Ovary (tissue), 9 donors: Measurements from ENCODE around the gene MDP1. TPM values are rescaled to one million over a fixed set of nuclear protein-coding genes. Genes with fewer than 3 reads are reported as not detected.
A peak's percentile ranks its signal among the peaks of the same experiment; 100 is the strongest.

Source experiments
- DNase-seq, 5 donors: peaks; one replicate each; pipeline ENCODE4 v3.0.0-alpha.2; 2019 to 2020
- H3K27ac ChIP-seq, 2 donors: fragments of 200-600 bp; one replicate each; pipeline versions ENCODE4 v1.5.1 to v1.8.0; 2019 to 2022
- H3K27me3 ChIP-seq: fragments of 200-600 bp; one replicate; pipeline ENCODE4 v1.8.0; 2022
- H3K36me3 ChIP-seq: fragments of 200-600 bp; sonication (generic); one replicate; pipeline ENCODE4 v1.5.1; 2019
- H3K4me1 ChIP-seq: one replicate; pipeline ENCODE4 v1.8.1; 2013; ENCODE audit warnings: mild to moderate bottlenecking, moderate library complexity; ENCODE audit not compliant: insufficient read depth
- H3K4me3 ChIP-seq: fragments of 200-600 bp; sonication (generic); one replicate; pipeline ENCODE4 v1.5.1; 2017
- H3K9me3 ChIP-seq, 2 donors: fragments of 200-600 bp in 1 of 2; sonication (generic) in 1 of 2; one replicate each; pipeline versions ENCODE4 v1.5.1 to v1.8.1; 2013 to 2019; ENCODE audit warnings: mild to moderate bottlenecking in 1 of 2, moderate library complexity in 1 of 2
- CTCF ChIP-seq, 3 donors: fragments of 450-650 bp in 2 of 3; fragments of 200-600 bp in 1 of 3; IDR thresholded peaks; one replicate each; pipeline versions ENCODE4 v1.5.1 to v1.8.0; 2016 to 2022; ENCODE audit warnings: antibody characterized with exemption in 3 of 3, mild to moderate bottlenecking in 1 of 3
- EP300 ChIP-seq: sonication (generic); formaldehyde crosslinking; IDR thresholded peaks from one replicate; pipeline ENCODE4 v1.6.1; 2017; ENCODE audit warnings: antibody characterized with exemption
- POLR2A ChIP-seq: fragments of 450-650 bp; IDR thresholded peaks from one replicate; pipeline ENCODE4 v1.6.1; 2017; ENCODE audit warnings: antibody characterized with exemption, mild to moderate bottlenecking, moderate library complexity
- WGBS, 3 donors: extraction: QIAGEN DNeasy Blood & Tissue Kit in 1 of 3; methylation state at CpG; one replicate each; pipeline versions ENCODE4 v1.1.5 to v1.1.7; 2013 to 2017; 5-methylcytosine and 5-hydroxymethylcytosine counted together
- intact Hi-C, 4 donors: fragments of 100-400 bp; cut with DNase I; formaldehyde crosslinking; loops; one replicate each; pipeline versions ENCODE4 v1.11.0 to v1.15.1; 2022 to 2023
- polyA plus RNA-seq, 2 donors: library from polyadenylated mRNA; stranded (reverse); fragments of 200-250 nt in 1 of 2; fragments of 350-450 nt in 1 of 2; fragmentation: Illumina TruSeq in 1 of 2; extraction: RNeasy Lipid Tissue Mini Kit (QIAGEN cat#74804) in 1 of 2; gene quantifications; one replicate each; pipeline ENCODE4 v1.2.3, GENCODE V29; 2013 to 2014
- total RNA-seq, 7 donors: library from RNA; depleted of rRNA in 2 of 7; stranded (reverse); fragments of >200 nt in 2 of 7; fragmentation: NEBNext Ultra II Directional in 3 of 7; extraction: Animal tissue kit (Norgen Biotek cat#: 25700) in 3 of 7; gene quantifications; one replicate each; pipeline versions ENCODE4 v1.1.0 to v1.2.4, GENCODE V29; 2016 to 2023
- donor health status: DM: no; HTN: no; CAD: no; lungs with moderate emphysema.
- donor health status: DM: no; HTN: no; CAD: no.
- donor health status: Bipolar disorder and iron deficiency.
- donor health status: DM: yes; HTN: yes; CAD: no.
- donor health status: DM: no; HTN: no; CAD: no.
- donor health status: DM: yes; HTN: yes; CAD: no.

MDP1 gene
- total and polyA plus RNA-seq, 9 donors = 15.5 to 32.6 (median 19.4) TPM

- 49 to 62% (median 51%) methylated on average over 16 of the region's 16 CpGs for WGBS, 3 donors
- no peak overlapping the region for H3K27ac ChIP-seq
- TF ChIP-seq CTCF (IDR thresholded peaks at IDR 0.05) = no peak
- TF ChIP-seq POLR2A = no peak
- no peak for TF ChIP-seq EP300
These were observed 43.6 kb upstream of the MDP1 start for GRCh38 chr14:24259282-24260025.

GRCh38 chr14:24258548-24259265, 42.8 kb upstream of the MDP1 start:
- Histone ChIP-seq H3K36me3 (no peaks in the 10 kb centered on the region), H3K4me1 (peaks cover 3% of the 10 kb centered on the region), H3K9me3 (no peaks in the 10 kb centered on the region), H3K27ac (no peak overlapping the region), H3K4me3 (no peak overlapping the region), H3K27me3 (no peaks in the 10 kb centered on the region)
- DNase-seq = peak in 1 of 5 donors; percentile 26
- WGBS, 3 donors = 83 to 88% (median 87%) methylated on average over 18 of the region's 18 CpGs
- intact Hi-C loops = no loop called here
- TF ChIP-seq CTCF (IDR thresholded peaks at IDR 0.05) (no peak), POLR2A (no peak), EP300 (no peak)

More at GRCh38 chr14:24259282-24260025, 43.6 kb upstream of the MDP1 start:
- Histone ChIP-seq H3K4me1 (peaks cover 3% of the 10 kb centered on the region), H3K27me3 (no peaks in the 10 kb centered on the region), H3K36me3 (no peaks in the 10 kb centered on the region), H3K9me3 (no peaks in the 10 kb centered on the region), H3K4me3 (no peak overlapping the region)
- DNase-seq = peak in 4 of 5 donors; percentile 36 to 66 (median 49)
- intact Hi-C loops = no loop called here

DNA sequence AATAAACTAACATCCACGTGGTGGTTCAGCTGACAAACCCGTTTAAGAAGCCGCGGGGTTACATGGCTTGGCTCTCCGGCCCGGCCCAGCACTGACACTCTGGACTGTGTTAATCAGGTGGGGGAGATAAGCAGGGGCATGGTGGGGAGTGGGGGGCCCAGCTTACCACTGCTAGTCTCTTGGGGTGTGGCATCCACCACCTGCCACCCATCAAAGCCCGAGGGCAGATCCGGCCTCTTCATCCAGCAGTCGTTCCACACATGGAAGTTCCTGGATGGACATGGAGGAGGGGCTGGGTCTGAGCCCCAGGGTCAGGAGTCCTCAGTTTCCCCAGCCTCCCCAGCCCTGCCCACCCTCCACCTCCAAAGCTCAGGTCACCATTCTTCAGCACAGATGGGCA, 42.3 kb upstream of the MDP1 start:
- DNase-seq = peak in 1 of 5 donors; percentile 19
- WGBS, 3 donors = 75 to 79% (median 76%) methylated on average over 9 of the region's 9 CpGs
- H3K4me3 ChIP-seq = no peak overlapping the region
- TF ChIP-seq POLR2A (no peak), CTCF (IDR thresholded peaks at IDR 0.05) (no peak), EP300 (no peak)
- intact Hi-C loops = no loop called here
- H3K36me3 ChIP-seq = no peaks in the 10 kb centered on the region
- H3K27me3 ChIP-seq = no peaks in the 10 kb centered on the region
- peaks cover 3% of the 10 kb centered on the region for H3K4me1 ChIP-seq
- H3K9me3 ChIP-seq = no peaks in the 10 kb centered on the region
- no peak overlapping the region for H3K27ac ChIP-seq

DNA sequence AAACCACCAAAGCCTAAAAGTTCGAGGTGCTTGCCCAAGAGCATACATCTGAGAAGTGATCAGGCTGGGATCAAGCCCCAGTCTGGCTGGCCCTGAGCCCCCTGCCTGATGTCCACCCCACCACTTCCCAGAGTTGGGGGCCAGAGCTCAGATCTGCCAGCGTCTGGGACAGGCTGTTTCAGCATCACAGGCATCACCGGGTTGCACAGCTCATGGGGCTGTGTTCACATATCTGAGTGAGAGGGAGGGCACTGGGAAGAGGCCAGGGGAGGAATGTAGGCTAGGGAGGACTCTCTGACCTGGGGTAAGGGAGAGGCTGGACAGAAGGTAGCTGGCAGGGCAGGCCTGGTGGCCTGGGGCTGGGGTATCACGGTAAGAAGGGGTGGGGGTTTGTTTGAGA, 41.1 kb upstream of the MDP1 start:
- intact Hi-C loops = no loop called here
- WGBS, 3 donors = 31 to 42% (median 35%) methylated on average over 4 of the region's 4 CpGs

More for the DNA sequence above, 41.1 kb upstream of the MDP1 start:
- Histone ChIP-seq H3K9me3 (no peaks in the 10 kb centered on the region), H3K4me1 (peaks cover 3% of the 10 kb centered on the region), H3K36me3 (no peaks in the 10 kb centered on the region), H3K27me3 (no peaks in the 10 kb centered on the region), H3K27ac (no peak overlapping the region), H3K4me3 (no peak overlapping the region)
- TF ChIP-seq EP300 (no peak), POLR2A (no peak), CTCF (IDR thresholded peaks at IDR 0.05) (no peak)
- DNase-seq = peak in 1 of 5 donors; percentile 17
